HG03159 (cell line): Measurements from ENCODE around the gene UPF1.
"Not testable (repeated sequence)": the region's sequence is repeated elsewhere in the genome, so short reads cannot be mapped to it uniquely, and the experiment has no call there.

ENCODE experiments used
- ATAC-seq: cut with Tn5 transposase; IDR thresholded peaks from one replicate; pipeline ENCODE4 v1.9.1; 2021; ENCODE audit warnings: mild to moderate bottlenecking, moderate library complexity; ENCODE audit not compliant: unreplicated experiment

Gene UPF1

DNA sequence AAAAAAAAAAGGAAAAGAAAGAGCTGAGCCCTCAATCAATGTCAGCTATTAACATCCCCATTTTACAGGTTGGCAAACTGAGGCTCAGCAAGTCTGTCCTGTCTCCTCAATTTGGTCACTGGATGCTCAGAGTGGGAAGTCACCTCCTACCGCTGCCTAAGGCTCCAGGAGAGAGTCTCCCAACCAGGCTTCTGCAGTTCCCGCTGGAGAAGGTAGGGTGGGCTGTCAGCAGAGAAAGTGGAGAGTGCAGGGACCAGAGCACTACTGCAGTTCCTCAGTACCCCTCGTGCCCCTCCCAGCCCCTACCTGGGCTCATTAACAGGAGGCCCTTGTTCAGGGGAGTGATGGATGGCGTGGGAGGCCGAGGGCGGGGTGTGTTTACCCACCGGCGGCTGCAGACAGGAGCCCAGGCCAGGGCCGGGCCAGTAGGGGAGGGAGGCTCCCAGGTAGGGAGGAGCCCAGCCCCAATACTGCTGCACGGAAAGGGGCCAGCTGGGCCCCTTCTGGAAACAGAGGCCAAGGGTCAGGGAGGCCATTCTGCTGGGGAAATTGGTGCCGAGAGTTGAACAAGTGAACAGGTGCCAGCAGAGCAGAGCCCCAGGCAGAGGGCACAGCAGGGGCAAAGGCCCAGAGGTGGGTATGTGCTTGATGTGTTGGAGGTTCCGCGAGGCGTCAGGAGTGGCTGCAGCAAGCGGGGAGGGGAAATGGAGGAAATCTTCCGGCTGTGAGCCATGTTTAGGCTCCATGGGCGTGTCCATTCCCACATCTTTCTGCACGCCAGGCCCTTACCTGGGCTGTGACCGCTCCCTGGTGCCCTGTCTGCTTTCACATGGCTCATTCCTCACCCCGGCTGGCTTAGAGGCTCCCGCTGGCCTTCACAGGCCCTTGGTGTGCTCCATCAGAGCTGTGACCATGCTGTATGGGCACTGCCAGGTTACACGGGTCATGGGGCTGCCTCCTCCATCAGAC, 33.1 kb upstream of the UPF1 start:
- ATAC-seq: no peak

DNA sequence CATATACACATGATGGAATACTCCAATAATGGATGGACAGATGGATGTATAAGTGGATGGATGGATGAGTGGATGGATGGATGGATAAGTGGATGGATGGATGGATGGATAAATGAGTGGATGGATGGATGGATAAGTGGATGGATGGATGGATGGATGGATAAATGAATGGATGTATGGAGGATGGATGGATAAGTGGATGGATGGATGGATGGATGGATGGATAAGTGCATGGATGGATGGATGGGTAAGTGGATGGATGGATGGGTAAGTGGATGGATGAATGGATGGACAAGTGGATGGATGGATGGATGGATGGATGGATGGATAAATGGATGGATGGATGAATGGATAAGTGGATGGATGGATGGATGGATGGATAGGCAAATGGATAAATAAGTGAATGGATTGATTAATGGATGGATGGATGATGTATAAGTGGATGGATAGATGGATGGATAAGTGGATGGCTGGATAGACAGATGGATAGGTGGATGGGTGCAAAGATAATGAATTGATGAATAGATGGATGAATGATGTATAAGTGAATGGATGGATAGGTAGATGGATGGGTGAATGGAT, 32.3 kb upstream of the UPF1 start:
- ATAC-seq: no peak

DNA sequence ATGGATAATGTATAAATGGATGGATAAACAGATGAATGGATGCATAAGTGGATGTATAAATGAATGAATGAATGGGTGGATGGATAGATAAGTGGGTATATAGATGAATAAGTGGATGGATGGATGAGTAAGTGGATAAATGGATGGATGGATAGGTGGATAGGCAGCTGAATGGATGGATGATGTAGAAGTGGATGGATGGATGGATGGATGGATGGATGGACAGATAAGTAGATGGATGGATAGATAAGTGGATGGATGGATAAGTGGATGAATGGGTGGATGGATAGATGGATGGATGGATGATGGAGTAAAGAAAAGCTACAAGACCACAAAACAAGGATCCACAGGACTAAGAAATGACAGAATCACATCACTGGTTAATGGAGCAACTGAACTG, 31.7 kb upstream of the UPF1 start:
- no peak for ATAC-seq

DNA sequence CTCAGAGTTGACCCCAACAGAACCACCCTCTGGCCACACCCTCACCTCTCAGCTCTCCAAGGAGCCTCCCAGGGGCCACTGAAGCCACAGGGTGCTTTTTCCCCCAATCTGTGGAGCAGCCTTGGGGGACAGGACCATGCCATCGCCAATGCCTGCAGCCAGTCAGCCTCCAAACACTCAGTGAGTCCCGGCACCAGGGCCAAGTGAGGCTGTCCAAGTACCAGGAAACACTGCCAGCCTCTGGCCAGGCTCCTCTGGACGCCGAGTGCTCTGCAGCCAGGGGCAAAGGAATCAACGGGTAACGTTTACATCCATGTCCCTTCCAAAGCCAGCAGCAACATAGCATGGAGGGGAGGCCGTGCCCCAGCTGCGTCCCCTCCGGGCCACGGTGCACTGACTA, 31.1 kb upstream of the UPF1 start:
- no peak for ATAC-seq

DNA sequence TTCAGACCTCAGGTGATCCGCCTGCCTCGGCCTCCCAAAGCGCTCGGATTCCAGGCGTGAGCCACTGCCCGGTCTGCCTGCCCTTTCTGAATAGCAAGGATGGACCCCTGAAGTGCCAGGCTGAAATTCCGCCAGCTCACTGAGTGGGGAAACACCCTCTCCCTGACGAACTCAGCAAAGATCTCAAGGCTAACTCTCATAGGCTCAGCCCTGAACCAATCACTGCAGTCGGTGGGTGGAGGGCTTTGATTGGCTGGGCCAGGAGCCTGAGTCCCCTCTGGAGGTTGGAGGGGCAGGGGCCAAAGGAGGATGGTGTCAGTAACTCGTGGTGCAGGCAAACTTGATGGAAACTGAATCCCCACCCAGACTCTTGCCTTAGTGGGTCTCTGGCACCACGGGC, 29.4 kb upstream of the UPF1 start:
- ATAC-seq: no peak

DNA sequence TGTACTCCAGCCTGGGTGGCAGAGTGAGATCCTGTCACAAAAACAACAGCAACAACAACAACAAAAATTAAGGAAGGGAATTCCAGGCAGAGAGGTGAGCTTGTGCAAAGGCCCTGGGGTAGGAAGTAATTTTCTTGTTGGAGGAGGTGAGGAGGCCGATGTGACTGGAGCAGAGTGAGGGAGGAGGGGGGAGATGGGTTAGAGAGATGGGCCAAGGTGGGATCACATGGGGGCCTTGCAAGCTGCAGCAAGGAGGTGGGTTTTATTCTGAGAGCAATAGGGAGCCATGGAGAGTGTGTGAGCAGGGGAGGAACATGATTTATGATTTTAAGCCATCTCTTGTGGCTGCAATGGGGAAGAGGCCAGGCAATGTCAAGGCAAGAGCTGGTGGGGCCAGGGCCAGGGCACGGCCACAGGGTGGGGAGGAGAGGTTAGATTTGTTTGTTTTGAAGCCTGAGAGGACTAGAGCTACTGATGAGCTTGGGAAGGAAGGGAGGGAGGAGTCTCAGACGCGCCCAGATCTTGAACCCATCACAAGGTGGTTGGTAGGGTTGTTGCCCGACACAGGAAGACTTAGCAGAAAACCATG, 28.1 kb upstream of the UPF1 start:
- ATAC-seq: no peak

DNA sequence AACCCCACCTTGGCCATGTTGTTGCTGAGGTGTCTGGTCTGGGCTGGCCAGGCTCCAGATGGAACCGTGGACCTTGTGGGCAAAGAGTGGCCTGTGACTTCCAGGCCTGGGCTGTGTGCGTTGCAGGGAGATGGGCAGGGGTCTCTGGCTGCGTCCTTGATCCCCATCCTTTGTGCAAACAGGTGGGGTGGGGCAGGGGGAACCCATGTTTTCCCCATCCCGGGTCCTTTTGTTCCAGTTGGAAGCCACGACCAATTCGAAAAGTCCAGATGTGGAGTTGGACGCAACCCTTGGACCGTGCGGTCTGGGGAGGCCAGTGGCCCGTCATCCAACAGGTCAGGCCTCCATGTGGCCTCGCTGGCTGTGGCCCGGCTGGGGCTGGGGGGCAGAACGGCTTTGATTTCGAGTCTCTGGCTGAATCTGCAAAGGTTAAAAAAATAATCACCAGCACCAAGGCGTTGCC, 27.6 kb upstream of the UPF1 start:
- no peak for ATAC-seq

DNA sequence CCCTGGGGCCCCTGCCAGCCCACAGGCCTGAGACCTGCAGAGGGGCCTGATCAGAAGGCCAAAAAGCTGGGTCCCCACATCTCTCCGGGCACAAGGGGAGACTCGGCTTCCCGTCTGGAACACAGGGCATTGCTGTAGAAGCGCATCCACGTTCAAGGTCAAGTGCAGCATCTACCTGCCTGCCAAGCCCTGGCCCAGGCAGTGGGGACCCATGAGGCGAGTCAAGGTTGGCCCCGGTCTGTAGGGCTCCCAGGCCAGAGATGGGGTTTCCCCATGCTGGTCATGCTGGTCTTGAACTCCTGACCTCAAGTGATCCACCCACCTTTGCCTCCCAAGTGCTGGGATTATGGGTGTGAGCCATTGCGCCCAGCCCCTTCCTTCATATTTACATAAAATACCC, 27.1 kb upstream of the UPF1 start:
- ATAC-seq: no peak

DNA sequence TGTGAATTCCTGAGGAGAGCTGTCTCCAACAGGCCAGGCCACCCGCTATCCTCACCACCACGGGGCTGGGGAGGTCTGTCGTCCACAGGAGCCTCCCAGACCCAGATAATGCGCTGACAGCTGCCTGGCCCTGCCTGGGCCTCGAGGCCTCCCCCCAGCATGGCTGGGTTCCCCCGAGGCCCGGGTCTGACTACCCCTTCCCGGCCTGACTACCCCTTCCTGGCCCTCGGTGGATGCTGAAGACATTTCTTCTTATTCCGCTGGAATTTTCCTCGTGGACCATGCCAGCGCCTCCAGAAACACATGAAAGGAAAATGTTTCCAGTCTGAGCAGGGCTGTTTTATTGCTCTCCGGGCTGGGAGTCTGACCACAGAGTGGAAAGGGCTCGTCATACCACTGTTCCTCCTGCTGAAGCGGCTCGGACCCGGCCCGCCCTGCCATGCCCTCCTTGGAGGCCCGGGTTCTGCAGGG, 23.9 kb upstream of the UPF1 start:
- no peak for ATAC-seq

DNA sequence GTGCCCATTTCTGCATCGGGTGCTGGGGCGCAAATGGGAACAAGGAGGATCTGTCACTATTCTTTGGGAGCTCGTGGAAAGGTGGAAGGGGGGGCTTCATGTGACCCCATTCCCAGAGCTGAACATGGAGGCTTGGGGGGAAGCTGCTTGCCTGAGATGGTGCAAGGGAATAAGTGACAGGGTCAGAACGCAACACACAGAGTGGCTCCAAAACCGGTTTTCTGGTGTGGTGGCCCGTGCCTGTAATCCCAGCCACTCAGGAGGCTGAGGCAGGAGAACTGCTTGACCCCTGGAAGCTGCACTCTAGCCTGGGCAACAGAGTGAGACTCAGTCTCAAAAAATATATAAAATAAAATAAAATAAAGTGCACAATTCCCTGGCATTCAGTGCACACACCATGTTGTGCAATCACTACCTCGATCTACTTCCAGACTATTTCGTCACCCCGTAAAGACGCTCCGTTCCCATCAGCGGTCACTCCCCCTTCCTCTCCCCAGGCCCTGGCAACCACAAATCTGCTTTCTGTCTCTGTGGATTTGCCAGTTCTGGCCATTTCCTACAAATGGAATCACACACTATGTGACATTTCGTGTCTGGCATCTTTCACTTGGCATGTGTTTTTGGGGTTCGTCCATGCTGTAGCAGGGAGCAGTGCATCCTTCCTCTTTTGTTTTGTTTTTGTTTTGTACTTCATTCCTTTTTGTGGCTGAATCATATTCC, 22.4 kb upstream of the UPF1 start:
- ATAC-seq: no peak

DNA sequence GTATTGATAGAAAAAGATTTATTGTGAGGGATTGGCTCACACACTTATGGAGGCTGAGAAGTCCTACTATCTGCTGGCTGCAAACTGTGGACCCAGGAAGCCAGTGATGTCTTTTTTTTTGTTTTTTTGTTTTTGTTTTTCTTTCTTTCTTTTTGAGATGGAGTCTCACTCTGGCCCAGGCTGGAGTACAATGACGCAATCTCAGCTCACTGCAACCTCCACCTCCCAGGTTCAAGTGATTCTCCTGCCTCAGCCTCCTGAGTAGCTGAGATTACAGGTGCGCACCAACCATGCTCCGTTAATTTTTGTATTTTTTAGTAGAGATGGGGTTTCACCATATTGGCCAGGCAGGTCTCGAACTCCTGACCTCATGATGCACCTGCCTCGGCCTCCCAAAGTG, 20.1 kb upstream of the UPF1 start:
- ATAC-seq: not testable (repeated sequence)

DNA sequence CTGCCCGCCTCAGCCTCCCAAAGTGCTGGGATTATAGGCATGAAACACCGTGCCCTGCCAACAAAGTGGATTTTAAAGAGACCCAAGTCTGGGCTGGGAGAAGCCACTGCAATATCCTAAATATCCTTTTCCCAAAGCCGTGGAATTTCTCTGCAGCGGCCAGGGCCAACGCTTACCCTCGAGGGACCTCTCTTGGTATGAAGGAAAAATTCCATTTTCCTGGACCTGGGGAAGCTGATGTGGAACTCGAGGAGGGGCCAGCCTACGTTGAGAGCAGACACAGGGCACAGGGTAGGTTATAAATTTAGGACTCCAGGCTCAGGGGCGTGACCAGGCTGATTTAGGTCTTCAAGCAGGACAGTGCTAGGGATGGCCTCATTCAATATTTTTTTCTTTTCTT, 17.7 kb upstream of the UPF1 start:
- ATAC-seq: no peak

DNA sequence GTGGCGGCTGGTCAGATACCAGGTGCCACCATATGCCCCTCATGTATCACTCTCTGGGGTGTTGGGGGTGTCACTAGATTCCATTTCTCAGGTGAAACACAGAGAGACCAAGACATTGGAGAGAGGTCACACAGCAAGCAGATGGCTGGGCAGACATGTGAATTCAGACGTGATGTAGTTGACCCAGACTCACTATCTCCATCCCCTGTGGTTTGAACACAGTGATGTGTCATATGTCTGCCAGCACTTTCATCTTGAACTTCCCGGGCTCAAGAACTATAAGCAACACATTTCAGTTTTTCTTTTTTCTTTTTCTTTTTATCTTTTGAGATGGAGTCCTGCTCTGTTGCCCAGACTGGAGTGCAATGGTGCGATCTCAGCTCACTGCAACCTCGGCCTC, 16.1 kb upstream of the UPF1 start:
- no peak for ATAC-seq

DNA sequence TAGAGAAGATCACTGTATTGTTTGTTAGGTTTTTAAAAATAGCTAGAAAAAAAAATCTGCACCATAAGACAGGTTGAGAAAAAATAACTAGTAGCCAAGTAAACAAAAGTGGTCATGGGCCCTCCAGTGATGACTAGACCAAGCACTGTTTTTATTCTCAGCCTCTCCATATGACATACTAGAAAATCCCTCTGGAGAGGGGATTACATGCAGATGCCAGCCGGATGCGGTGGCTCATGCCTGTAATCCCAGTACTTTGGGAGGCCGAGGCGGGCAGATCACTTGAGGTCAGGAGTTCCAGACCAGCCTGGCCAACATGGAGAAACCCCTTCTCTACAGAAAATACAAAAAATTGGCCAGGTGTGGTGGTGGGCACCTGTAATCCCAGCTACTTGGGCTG, 15.1 kb upstream of the UPF1 start:
- ATAC-seq: not testable (repeated sequence)

DNA sequence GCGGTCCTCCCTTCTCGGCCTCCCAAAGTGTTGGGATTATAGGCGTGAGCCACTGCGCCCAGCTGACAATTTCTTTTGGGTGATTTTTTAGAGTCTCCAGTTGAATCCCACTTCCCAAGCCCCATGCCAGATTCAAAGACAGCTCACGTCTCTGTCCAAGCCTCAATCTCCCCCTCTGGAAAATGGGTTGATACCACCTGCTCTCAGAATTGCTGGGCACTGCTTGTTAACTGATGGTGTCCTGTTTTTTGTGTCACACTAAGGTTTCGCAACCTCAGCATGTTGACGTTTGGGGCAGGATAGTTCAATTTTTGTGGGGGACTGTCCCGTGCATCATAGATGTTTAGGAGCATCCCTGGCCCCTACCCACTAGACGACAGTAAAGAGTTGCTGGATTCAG, 14.2 kb upstream of the UPF1 start:
- ATAC-seq: no peak

DNA sequence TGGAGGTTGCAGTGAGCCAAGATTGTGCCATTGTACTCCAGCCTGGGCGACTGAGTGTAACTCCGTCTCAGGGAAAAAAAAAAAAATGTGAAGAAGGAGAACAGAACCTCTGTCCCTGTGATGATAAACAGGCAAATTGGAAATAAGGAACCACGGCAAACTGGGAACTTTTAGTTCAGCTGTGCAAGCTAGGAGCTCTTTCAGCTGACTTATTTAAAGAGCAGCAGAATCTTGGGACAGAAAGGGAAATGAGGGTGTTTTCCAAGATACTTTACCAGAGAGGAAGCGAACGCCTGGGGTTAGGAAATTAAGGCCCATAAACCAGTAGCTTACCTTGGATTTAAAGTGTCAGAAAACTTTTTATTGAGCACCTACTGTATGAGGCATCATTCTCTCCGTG, 3.0 kb upstream of the UPF1 start:
- ATAC-seq: no peak

DNA sequence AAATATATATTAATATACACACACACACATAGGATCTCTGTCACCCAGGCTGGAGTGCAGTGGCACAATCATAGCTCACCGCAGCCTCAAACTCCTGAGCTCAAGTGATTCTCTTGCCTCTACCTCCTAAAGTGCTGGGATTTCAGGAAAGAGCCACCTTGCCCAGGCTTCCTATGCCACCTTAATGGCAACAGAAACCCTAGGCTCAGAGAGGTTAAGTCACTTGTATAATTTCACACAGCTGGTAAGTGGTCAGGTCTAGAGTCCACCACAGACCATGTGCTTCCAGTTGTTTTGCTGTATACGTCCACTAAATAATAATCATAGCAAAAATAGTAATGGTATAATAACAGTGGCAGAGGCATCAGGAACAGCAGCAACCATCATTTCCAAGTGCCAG, 1.3 kb upstream of the UPF1 start:
- ATAC-seq: no peak

DNA sequence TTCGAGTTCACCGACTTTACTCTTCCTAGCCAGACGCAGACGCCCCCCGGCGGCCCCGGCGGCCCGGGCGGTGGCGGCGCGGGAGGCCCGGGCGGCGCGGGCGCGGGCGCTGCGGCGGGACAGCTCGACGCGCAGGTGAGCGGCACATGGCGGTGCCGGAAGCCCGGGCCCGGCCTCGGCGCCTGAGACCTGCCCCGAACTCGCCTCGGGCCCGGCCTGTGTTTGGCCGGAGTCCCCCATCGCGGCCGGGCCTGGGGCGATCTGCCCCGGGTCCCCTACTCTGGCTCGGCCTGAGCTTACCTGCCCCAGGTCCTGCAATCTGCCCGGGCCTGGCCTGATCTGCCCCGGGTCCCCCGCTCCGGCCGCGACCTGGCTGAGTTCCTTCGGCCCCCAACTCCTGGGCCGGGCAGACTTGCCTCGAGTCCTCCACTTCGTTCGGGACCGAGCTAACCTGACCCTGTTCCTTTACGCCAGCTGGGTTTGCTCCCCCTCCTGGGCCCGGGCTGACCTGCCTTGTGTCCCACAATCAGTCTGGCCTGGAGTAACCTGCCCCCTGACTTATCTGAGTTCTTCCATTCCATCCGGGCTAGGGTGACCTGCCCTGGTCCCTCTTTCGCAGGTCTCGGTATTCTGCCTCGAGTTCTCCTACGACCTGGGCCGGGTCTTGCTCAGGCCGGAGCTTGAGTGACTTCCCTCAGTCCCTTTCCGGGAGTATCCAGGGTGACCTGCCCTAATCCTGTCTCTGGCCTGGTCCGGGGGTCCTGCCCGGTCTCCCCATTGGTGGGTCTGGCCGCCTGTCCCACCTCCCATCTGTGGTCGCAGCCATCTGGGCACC, 764 bp downstream of the UPF1 start:
- ATAC-seq: peak; percentile 40

DNA sequence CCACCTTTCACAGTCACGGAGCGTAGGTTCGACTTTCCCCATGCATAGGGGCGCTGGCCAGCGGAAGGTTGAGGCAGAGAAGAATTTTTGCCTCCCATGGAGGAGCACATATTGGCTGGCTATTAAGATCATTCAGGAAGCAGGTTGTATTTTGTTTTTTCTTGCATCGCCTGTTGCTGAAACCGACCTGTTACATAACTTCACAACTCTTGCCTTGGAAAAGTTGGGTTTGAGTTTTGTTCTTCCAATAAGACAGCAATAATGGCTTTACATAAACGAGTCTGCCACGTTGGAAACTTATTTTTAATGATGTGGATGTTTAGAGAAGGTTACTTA, 1.4 kb downstream of the UPF1 start:
- no peak for ATAC-seq

DNA sequence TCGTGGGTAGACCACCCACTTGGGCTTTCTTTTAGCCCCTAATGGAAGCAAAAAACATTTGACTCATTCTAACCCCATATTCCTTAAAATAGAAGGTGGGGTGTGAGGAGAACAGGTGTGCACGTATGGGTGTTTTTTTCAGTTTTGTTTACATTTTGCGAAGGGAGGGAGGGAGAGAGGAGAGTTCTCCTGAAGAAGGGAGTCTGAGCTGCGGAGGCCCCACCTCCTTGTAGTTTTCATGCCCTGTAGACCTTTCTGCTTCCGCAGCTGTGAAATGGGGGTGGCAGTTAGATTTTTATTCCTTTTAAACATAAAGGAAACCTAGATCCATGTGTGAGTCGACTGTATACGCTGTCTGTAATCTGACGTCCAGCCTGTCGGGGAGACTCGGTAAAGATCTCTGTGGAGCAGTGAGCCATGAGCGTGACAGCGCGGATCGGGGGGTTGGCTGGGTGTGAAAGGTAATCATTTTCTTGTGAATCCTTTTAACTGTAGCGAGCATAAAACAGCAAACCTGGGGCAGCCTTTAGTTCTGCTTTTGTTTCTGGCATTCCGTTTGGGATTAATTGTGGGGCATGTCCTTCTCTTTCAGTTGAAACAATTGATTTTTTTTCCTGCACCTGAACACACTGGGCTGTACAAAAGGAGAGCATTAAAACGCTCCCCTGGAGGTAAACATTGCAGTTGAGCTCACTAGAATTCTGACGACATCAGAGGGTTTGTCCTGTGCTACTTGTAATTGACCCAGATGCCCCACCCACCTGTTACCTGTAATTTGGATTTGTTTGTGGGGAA, 2.3 kb downstream of the UPF1 start:
- ATAC-seq: no peak
